Epithelial cell of proximal tubule (primary cell): ENCODE data around the gene MR1. TPM values are rescaled to one million over a fixed set of nuclear protein-coding genes. Genes with fewer than 3 reads are reported as not detected.

ENCODE experiments used
- DNase-seq: peaks from one replicate; pipeline ENCODE4 v3.0.0-alpha.2; 2011; ENCODE audit warnings: low read depth
- H3K4me3 ChIP-seq: 2 replicates; pipeline ENCODE4 v1.5.1; 2011; ENCODE audit warnings: low read depth, mild to moderate bottlenecking, low read length
- total RNA-seq: library from RNA; depleted of rRNA; stranded (reverse); fragments of >200 nt; gene quantifications from 2 replicates; pipeline ENCODE4 v1.2.3, GENCODE V29; 2015
- TF ChIP-seq, protein P1 (sequence below): conservative IDR thresholded peaks from 2 replicates; pipeline ENCODE4 v1.5.1; 2012; ENCODE audit warnings: low read depth, mild to moderate bottlenecking, low read length

The MR1 gene
- total RNA-seq, 1 donor from 2014 or later: 0.29 TPM

DNA sequence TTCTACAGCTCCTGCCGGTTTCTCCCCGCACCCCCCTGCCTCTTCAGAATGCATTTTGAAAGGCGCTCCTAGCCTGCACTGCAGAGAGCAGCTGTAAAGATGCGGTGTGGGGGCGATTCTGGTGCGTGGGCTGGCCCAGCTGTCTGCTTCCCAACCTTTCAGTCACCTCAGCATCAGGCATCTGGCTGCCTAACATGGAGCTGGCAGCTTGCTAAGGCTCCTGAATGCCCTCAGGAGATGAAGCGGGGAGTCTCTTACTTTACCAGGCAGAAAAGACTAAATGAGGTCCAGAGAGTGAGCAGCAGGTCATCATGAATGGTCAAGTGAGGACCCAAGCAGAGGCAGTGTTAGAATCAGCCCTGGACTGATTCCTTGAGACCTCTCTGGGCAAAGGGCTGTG, 63.5 kb downstream of the MR1 start:
- DNase-seq: no peak
- H3K4me3 ChIP-seq: no peak overlapping the region
- TF ChIP-seq, protein P1, sequence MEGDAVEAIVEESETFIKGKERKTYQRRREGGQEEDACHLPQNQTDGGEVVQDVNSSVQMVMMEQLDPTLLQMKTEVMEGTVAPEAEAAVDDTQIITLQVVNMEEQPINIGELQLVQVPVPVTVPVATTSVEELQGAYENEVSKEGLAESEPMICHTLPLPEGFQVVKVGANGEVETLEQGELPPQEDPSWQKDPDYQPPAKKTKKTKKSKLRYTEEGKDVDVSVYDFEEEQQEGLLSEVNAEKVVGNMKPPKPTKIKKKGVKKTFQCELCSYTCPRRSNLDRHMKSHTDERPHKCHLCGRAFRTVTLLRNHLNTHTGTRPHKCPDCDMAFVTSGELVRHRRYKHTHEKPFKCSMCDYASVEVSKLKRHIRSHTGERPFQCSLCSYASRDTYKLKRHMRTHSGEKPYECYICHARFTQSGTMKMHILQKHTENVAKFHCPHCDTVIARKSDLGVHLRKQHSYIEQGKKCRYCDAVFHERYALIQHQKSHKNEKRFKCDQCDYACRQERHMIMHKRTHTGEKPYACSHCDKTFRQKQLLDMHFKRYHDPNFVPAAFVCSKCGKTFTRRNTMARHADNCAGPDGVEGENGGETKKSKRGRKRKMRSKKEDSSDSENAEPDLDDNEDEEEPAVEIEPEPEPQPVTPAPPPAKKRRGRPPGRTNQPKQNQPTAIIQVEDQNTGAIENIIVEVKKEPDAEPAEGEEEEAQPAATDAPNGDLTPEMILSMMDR: no peak

DNA sequence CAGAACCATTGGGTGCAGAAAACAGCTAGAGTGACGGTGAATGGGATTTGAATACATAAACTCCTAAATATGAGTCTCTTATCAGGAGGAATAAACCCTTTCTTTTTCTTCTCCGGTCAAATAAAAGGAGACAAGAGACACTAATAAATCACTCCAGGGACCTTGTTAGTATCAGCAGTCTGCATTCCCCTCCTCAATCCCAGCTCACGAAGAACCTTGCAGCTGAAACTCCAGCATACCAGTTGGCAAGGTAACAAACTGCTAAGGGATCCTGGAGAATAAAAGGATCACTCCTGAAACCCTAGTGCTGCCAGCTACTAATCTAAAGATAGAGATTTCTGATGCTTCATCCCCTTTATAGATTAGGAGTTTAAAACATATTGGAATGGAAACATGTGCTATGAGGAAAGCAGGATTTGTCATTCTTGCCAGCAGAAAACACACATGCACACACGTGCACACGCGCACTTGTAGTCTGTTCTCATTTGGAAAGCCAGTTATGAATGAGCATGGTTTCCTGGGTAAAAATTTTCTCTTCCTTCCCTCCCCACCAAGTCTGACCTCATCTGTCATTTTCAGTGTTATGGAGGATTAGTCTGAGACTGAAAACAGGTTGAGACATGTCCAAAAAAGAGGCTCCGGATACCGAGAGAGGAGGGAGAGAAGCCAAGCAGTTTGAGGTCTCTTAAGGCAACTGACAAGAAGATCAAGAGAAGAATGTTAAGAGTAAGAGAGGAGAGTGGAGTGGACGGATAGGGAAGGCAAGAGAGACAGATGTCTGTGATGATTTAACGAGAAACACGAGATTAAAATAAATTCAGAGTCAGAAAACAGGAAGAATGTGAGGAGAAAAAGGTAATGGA, 65.6 kb downstream of the MR1 start:
- TF ChIP-seq, protein P1: no peak
- no peak for DNase-seq
- H3K4me3 ChIP-seq: no peak overlapping the region

- TF ChIP-seq, protein P1: no peak
- no peak for DNase-seq
- no peak overlapping the region for H3K4me3 ChIP-seq
These were observed 66.5 kb downstream of the MR1 start for GRCh38 chr1:181100015-181100905.

- H3K4me3 ChIP-seq: no peak overlapping the region
- TF ChIP-seq, protein P1: no peak
- DNase-seq: no peak
These were observed 67.2 kb downstream of the MR1 start for GRCh38 chr1:181100934-181101333.

- no peak overlapping the region for H3K4me3 ChIP-seq
- no peak for DNase-seq
- TF ChIP-seq, protein P1: no peak
These were observed 67.9 kb downstream of the MR1 start for GRCh38 chr1:181101581-181102226.

GRCh38 chr1:181102841-181103240, 69.1 kb downstream of the MR1 start:
- TF ChIP-seq, protein P1: no peak

More at GRCh38 chr1:181102841-181103240, 69.1 kb downstream of the MR1 start:
- no peak for DNase-seq
- H3K4me3 ChIP-seq: no peak overlapping the region
